GM21367 (cell line): ENCODE results near the gene OR1S2.
"Not testable (repeated sequence)": the region's sequence is repeated elsewhere in the genome, so short reads cannot be mapped to it uniquely, and the experiment has no call there.

ENCODE experiments used
- ATAC-seq: cut with Tn5 transposase; IDR thresholded peaks from one replicate; pipeline ENCODE4 v1.9.1; 2021; ENCODE audit not compliant: unreplicated experiment

Gene OR1S2, protein sequence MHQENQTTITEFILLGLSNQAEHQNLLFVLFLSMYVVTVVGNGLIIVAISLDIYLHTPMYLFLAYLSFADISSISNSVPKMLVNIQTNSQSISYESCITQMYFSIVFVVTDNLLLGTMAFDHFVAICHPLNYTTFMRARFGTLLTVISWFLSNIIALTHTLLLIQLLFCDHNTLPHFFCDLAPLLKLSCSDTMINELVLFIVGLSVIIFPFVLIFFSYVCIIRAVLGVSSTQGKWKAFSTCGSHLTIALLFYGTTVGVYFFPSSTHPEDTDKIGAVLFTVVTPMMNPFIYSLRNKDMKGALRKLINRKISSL

DNA sequence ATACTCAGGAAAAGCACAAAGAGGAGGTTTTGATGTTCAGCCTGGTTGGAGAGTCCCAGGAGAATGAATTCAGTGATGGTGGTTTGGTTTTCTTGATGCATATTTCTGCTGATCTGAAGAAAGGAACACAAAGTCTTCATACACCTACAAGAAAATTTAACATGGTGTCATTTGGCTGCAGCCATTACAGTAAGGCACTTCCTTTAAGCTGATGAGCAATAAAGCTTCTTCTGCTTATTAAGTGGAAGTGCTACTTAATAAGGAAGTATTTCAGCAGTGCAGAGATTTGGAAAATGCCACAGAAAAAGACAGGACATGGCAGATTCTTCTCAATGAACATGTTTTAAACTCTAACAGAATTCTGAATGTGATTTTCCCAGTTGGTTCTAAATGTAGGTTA, at the start of gene OR1S2:
OR1S2 (minus strand) TSS at position 101 of the 400 bp plus-strand sequence; CDS start at position 101, 0 bp downstream.
- ATAC-seq, result no peak

DNA sequence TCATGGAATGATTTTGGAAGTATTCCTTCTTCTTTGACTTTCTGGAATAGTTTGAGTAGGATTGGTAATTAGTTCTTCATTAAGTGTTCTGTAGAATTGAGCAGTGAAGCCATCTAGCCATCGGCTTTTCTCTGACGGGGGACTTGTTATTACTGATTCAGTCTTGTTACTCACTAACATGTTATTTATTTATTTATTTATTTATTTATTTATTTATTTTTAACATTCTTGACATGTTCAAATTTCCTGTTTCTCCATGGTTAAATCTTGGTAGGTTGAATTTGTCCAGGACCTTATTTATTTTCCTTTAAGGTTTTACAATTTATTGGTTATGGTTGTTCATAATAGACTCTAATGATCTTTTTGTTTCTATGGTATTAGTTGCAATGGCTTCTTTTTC, 40.0 kb upstream of the OR1S2 start:
- no peak for ATAC-seq

DNA sequence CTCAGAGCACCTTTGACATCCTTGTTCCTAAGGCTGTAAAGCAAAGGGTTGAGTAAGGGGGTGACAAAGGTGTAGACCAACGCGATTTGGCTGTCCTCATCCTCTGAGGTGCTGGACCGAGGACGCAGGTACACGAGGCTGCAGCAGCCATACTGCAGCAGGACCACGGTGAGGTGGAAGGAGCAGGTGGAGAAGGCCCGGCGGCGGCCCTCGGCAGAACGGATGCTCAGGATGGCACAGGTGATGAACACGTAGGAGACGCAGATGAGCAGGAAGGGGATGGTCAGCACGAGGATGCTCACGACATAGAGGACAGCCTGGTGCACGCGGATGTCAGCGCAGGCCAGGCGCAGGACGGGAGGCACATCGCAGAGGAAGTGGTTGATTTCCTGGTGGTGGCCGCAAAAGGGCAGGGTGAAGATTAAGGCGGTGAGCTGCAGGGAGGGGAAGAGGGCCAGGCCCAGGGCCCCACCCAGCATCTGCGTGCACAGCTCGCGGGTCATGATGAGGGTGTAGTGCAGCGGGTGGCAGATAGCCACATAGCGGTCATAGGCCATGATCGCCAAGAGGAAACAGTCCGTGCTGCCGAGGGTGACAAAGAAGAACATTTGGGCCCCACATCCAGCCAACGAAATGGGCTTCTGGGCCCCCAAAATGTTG, 24.1 kb upstream of the OR1S2 start:
- no peak for ATAC-seq

DNA sequence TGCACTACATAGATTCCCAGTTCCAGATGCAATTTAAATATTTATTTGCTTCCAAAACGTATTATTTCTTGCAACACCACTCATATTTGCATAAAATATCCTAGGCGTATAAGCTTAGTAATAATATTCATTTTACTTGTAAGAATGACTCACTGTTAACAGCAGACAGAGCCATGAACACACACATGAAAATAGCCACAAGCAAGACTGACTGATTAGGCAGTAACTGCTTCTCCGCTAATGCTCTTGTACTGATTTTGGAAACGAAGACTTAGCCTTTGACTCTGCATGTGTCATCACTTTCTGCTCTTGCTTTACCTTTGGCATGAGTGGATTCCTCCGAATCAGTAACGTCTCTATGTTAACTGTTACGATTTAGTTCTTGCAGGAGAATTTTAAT, 18.8 kb upstream of the OR1S2 start:
- no peak for ATAC-seq

DNA sequence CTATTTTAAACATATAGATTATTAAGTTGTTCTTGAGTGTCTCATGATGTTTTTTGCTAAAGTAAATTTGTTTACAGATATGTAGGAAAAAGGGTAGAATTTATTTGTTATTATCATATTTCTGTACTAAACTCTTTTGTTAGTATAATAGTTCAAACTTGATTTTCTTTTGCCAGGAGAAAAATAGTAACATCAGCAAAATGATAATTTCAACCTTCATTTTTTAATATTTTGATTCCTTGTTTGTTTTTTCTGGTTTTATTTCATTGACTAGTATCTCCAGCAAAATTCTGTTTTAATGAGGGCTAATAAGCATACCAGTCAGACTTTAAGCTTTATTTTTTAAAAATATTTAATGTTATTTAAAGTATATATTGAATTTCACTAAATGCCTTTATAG, 12.5 kb upstream of the OR1S2 start:
- no peak for ATAC-seq

DNA sequence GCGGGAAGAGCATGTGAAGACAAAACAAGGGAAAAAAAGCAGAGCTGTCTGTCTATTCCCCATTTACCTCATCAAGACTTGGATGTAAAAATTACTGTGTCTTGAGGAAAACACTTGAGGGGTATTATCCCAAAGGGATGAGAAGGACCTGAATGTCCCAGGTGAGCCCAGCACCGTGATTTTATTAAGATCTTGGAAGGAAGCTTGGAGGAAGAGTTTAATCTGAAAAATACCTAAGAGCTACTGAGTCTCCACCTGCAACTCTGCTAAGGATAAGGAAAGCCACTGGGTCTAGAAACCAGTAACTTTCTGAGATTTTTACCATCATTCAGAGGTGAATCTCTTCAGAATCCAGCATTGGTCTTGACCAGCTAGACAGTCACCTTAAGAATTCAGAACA, 8.5 kb upstream of the OR1S2 start, which contains the start of gene OR1S1:
OR1S1 (plus strand) TSS at position 301 of the 400 bp plus-strand sequence.
- not testable (repeated sequence) for ATAC-seq

DNA sequence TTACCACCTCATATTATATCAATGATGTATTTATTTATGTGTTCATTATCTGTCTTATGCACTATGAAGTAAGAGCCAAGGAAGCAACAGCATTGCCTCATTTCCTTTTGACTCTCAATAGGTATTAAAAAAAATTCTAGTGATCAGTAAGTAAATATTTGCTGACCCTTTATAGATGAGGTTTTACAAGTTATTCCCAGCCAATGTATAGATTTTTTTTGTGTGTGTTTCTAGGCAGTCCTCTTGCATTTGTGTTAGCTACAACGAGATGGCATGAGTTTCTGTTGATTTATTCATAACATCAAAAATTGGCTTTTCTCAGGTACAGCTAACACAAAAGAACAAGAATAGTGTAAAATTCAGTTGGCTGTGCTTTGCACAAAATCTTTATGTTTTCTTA, 4.7 kb downstream of the OR1S2 start:
- no peak for ATAC-seq

DNA sequence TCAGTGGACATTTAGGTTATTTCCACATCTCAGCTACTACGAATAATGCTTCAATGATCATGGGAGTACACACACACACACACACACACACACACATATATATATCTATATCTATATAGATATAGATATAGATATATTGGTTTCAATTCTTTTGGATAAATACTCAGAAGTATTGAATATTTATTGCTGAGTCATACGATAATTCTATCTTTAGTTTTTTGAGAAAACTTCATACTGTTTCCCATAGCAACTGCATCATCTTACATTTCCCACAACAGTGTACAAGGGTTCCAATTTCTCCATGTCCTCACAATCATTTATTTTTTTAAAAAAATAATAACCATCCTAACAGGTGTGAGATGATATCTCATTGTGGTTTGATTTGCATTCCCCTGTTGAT, 8.0 kb downstream of the OR1S2 start:
- no peak for ATAC-seq

DNA sequence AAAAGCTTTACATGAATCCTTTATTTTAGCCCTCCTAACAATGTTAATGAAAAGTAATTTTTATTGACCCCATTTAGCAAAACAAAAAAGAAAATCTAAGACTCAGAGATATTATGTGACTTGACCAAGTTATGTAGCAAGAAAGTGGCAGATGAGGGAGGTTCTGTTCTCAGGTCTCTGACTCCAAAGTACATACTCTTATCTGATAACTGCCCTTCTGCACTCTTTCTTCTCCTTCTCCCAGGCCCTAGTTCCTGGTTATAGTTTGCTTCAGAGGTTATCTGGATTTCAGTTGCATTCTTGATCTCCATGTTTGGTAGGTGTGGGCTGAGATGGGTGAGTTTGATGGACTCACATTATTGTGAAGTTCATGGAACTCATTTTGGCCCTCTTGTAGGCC, 10.6 kb downstream of the OR1S2 start:
- no peak for ATAC-seq

DNA sequence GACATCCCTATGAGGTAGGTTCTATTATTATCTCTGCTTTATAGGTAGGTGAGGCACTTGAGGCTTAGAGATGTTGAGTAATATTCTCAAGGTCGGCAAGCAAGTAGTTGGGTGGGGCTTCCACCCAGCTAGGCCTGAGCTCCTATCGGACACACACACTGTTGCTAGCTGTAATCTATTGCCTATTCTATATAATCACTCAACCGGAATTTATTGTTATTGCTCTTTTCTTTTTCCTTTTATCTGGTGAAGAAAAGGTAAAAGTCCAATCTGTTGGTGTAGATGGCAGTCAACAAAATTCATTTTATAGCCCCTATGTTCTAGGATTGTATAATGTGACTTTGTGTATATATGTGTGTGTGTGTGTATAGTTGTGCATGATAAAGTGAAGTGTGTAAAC, 11.7 kb downstream of the OR1S2 start:
- ATAC-seq, result no peak

DNA sequence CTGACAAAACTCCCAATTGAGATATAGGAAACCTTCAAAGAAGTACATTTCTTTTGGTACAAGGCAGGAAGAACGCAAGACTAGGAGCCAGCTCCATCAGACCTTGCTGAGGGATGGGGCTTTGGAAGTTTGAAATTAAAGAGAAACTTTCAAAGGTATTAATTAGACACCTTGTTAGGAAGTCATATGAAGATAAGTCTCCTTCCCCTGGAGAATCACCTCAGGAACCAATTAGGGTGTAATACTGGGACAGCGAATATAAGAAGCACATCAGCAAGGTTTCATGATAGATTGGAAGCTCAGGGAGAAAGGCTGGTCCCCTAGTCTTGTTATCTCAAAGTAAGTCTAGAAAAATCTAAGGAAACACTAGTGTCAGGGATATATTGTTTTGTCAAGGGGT, 15.2 kb downstream of the OR1S2 start, which contains the start of gene OR9Q2:
OR9Q2 (plus strand) TSS at position 301 of the 400 bp plus-strand sequence. CDS start 1,421 bp downstream, outside the sequence.
- ATAC-seq, result no peak

DNA sequence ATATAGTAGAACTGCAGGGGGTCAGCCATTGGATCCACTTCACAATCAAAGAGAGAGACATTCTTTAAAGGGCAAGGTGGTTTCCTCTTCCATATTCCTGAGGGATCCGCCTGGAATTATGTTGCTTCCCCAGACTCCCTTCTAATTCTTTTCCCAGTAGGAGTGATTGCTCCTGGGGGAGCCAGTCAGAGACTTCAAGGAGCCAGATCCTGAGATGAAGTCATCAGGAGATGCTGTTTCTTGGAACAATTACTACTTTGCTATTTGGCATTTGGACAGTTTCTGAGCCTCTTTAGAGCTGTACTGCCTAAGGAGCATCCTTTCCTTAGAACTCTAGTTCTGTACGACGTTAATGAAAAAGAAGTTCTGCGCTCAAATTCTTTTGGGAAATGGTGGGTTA, 17.0 kb downstream of the OR1S2 start:
- ATAC-seq, result no peak

DNA sequence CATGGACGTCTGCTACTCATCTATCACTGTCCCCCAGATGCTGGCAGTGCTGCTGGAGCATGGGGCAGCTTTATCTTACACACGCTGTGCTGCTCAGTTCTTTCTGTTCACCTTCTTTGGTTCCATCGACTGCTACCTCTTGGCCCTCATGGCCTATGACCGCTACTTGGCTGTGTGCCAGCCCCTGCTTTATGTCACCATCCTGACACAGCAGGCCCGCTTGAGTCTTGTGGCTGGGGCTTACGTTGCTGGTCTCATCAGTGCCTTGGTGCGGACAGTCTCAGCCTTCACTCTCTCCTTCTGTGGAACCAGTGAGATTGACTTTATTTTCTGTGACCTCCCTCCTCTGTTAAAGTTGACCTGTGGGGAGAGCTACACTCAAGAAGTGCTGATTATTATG, 24.3 kb downstream of the OR1S2 start:
- no peak for ATAC-seq

DNA sequence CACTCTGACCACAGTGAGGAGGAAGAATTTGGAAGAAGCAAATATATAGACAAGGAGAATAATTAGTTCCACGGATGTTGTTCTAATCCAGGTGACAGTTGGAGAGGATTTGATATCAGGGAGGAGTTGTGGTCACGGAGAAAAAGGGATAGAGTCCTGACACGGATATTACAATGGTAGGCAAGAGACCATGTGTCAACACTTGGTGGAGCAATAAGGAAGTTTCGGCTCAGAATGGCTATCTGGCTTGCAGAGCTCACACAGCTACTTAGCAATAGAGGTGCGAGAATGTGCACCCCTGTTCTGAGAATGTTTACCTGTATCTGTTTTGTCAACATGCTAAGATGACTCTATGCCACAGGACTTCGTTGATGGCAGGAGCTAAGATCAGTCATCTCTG, 25.5 kb downstream of the OR1S2 start:
- ATAC-seq, result no peak

DNA sequence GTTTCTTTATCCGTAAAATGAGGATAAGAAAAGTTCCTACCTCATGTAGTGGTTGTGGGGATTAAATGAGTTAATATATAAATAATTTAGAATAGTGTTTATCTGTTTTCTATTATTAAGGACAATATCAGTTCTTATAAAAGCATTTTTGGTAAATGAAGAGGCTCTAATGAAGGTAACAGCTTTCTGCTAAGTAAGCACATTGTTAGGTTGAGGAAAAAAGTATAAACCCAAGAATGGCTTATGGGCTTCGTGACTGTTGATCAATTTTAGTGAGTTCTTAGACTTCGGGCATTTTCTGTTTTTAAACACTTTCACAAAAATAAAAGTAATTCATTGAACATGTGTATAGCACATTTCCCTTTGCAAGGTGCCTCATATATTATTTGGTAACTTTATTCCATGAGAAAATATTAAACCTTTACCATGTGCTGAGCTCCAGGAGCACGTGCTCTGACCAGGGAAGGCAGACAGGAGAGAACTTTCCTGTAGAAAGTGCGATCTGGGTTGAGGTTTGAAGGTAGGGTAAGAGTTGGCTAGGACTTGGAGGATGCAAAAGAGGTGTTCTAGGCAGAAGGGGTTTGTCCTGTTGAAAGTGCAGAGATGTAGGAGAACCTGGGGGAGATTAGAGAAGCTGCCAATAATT, 26.4 kb downstream of the OR1S2 start:
- ATAC-seq, result no peak

DNA sequence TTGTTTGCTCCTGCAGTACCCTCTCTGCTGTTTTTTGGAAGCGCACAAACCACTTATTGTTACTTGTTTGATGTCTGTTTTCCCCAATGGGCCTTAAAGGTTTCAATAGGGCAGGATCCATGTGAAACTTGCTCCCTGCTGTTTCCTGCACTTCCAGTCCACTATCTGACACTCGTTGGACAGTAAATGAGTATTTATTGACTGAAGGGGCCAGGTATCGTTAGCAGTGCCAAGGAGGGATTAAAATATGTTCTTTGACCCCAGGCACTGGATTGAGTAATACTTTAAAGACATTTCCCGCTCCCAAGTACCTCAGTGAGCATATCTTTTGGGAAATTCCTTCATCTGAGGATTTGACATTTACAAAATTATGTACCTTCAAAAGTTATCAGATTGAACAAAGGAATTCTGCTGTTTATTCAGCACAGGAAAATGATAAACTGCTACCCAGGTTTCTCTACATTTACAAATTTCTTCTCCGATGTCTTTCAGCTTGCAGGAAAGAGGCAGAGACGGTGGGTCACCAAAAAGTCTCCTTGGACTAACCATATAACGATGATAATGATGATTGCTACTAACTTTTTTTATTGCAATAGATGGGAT, 38.3 kb downstream of the OR1S2 start:
- no peak for ATAC-seq

DNA sequence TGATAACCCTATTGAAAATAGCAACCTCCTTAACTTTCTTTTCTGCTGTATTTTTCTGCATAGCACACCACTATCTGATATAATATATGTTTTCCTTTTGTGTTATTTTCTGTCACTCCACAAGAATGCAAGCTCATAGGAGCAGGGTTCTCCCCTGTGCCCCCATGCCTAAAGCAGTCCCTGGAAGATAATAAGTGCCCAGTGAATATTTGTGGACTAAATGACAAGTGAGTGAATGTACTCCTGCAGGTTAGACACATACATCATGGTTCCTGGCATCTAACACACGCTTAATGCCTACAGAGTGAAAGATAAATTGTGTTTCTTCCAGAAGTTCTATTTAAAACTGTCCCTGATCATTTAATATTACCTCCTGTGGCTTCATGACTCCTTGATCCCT, 39.0 kb downstream of the OR1S2 start:
- no peak for ATAC-seq

DNA sequence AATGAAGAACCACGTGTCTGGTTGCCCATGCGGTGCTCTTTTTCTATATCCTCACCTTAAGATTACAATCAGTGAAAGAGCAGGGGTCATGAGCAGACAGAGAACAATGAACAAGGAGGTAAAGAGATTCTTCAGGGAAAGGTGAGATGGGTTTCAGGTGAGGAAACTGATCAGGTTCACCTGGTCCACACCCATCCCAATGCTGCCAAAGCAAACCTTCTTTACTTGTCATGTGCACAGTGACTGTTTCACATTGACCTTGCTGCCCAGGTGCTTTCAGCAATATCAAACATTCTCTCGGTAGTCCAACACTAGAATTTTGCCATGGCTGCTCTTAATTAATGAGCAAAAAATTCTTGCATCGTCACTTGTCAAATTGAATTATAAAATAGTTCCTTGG, 39.6 kb downstream of the OR1S2 start:
- ATAC-seq, result no peak
